Activated T-helper 1 cell treated with anti-CD3 and anti-CD28 coated beads, Interleukin-12 subunit alpha, Interleukin-12 subunit beta, Interleukin-2, Interleukin-4 antibody, amounts not matched to agents 30 ng/mL and 10 ng/mL and 1 ng/mL, durations not matched to agents 14 hours and 24 hours and 36 hours (primary cell): ENCODE measurements around the gene EDAR. TPM values are rescaled to one million over a fixed set of nuclear protein-coding genes. Genes with fewer than 3 reads are reported as not detected.

Source experiments
- DNase-seq: peaks from one replicate; pipeline ENCODE4 v3.0.0; 2021; ENCODE audit warnings: low spot score
- H3K27ac Mint-ChIP-seq: one replicate; pipeline ENCODE4 v1.8.0; 2021; ENCODE audit warnings: mild to moderate bottlenecking, mixed read lengths
- H3K27me3 Mint-ChIP-seq: one replicate; pipeline ENCODE4 v1.8.0; 2022; ENCODE audit warnings: mild to moderate bottlenecking, moderate library complexity, mixed read lengths; ENCODE audit not compliant: insufficient read depth
- H3K36me3 Mint-ChIP-seq: one replicate; pipeline ENCODE4 v1.8.0; 2021; ENCODE audit warnings: low read depth, mixed read lengths
- H3K4me1 Mint-ChIP-seq: one replicate; pipeline ENCODE4 v1.8.0; 2021; ENCODE audit warnings: low read depth, mixed read lengths
- H3K4me3 Mint-ChIP-seq: one replicate; pipeline ENCODE4 v1.8.0; 2021; ENCODE audit warnings: mild to moderate bottlenecking, moderate library complexity, mixed read lengths
- H3K9me3 Mint-ChIP-seq: one replicate; pipeline ENCODE4 v1.8.0; 2021; ENCODE audit warnings: mixed read lengths
- intact Hi-C: fragments of 100-400 bp; cut with micrococcal nuclease; formaldehyde crosslinking; loops from one replicate; pipeline ENCODE4 v1.15.1; 2024
- total RNA-seq: library from RNA; stranded (reverse); gene quantifications from 2 replicates; pipeline ENCODE4 v1.2.3, GENCODE V29; 2022

Gene EDAR
- total RNA-seq, 1 donor from 2014 or later = 2.3 TPM

DNA sequence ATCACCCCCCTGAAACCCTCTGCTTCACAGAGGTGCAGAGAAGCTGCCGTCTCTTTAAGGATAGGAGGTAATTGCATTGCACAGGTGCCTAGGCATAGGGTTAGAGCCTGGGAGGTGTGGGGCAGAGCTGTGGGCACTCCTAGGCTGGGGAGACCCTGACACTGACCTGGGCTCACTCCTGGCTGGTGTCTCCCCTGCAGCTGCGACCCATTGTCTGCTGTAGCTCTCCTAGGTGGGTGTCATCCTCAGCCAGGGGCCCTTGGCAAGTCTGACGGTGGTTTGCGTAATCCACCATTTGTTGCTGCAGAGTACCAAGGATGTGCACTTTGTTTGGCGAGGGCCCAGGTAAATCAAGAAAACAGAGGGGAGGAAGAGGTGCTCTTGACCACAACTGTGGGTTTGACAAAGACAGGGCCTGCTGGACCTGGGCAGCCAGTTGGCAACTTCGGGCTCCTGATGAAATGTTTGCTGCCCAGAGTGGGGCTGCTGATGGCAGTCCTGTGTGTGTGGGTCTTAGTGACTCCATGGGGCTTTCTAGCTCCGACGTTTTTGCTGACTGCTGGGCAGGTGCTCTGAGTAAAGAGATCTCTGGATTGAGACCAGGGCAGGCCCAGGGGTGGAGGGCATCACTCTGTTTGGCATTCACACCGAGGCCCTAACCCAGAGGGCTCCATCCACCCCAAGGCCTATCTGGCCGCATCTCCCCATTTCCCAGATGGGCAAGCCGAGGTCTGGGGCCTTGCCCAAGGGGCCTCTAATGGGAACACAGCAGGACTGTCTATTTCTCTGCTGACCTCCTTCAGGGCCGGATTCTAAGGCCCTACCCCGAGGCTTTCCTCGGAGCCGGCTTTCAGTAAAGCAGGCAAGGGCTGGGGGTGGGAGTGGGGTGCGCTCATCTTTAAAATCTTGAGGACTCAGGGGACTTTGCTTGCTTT lies 67.7 kb downstream of the EDAR start:
- no peaks in the 10 kb centered on the region for H3K36me3 Mint-ChIP-seq
- DNase-seq = no peak
- H3K9me3 Mint-ChIP-seq = no peaks in the 10 kb centered on the region
- H3K4me3 Mint-ChIP-seq = no peak overlapping the region
- intact Hi-C loops = no loop called here
- no peaks in the 10 kb centered on the region for H3K4me1 Mint-ChIP-seq
- no peak overlapping the region for H3K27ac Mint-ChIP-seq
- no peaks in the 10 kb centered on the region for H3K27me3 Mint-ChIP-seq

DNA sequence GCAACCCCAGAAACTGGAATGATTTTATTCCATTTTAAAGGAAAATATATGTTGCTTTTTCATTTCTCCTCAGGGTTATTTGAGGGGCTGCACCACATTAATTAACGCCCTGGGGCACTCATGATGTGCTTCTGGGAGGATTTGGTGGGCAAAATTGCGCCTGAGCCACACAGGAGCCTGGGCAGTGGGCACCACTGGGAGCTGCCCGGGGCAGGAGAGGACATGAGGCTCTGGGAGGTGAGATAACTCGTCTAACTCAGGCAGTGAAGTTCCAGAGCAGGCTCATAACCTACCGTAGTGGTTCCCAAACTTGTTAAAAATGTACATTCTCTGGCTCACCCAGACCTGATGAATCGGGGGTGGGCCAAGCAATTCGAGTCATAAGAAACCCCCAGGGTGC lies 68.3 kb downstream of the EDAR start:
- Mint-ChIP-seq H3K4me3 (no peak overlapping the region), H3K36me3 (no peaks in the 10 kb centered on the region), H3K4me1 (no peaks in the 10 kb centered on the region), H3K27ac (no peak overlapping the region), H3K9me3 (no peaks in the 10 kb centered on the region), H3K27me3 (no peaks in the 10 kb centered on the region)
- no peak for DNase-seq
- intact Hi-C loops = no loop called here

DNA sequence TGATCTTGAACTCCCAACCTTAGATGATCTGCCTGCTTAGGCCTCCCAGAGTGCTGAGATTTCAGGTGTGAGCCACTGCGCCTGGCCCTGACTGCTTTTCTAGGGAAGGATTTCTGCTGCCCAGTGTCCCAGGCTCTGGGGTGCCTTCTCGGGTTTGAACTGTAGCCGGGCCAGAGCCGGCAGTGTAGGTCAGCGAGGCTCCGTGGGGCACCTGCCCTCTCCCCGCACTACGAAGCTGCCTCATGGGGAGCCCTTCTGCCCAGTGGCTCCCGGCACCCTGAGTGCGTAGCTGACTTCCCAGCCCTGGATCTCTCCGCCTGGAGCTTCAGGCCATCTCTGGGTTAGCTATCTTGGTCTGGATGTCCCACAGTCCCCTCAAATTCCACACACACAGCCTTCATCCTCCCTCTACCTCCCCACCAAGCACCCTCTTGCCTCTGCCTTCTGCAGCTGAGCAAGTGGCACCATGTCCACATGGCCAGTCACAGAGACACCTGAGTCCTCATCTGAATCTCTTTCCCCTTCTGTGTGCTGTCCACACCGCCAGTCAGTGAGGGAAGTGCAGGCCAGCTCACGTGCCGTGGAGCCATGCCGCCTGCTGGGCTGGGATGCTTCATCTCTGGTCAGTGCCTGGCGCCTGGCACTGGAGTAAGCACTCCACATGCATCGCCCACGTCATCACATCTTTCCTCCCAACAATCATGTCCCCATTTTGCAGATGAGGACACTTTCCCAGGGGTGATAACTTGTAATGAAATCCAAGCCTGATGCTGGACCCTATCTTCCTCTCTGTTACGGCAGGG lies 69.2 kb downstream of the EDAR start:
- Mint-ChIP-seq H3K27me3 (no peaks in the 10 kb centered on the region), H3K4me1 (no peaks in the 10 kb centered on the region), H3K27ac (no peak overlapping the region), H3K36me3 (no peaks in the 10 kb centered on the region), H3K9me3 (no peaks in the 10 kb centered on the region), H3K4me3 (no peak overlapping the region)
- DNase-seq = no peak
- intact Hi-C loops = no loop called here

DNA sequence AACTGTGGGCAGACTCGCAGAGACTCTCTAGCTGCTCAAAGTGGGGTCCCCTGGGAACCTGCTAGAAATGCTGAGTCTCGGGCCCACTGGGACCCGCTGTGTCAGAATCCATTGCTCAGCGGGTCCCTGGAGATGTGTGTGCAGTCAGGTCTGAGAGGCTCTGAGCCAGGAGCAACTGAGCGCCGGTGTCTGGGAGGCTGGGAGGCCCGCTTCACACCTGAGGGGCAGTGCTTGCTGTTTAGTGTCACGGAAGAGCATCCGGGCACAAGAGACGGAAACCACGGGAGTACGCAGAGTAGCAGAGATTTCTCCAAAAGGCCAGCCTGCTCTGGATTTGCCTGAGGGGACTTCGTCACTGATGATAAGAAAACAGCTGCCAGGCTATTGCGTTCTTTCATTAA lies 70.1 kb downstream of the EDAR start:
- DNase-seq = no peak

DNA sequence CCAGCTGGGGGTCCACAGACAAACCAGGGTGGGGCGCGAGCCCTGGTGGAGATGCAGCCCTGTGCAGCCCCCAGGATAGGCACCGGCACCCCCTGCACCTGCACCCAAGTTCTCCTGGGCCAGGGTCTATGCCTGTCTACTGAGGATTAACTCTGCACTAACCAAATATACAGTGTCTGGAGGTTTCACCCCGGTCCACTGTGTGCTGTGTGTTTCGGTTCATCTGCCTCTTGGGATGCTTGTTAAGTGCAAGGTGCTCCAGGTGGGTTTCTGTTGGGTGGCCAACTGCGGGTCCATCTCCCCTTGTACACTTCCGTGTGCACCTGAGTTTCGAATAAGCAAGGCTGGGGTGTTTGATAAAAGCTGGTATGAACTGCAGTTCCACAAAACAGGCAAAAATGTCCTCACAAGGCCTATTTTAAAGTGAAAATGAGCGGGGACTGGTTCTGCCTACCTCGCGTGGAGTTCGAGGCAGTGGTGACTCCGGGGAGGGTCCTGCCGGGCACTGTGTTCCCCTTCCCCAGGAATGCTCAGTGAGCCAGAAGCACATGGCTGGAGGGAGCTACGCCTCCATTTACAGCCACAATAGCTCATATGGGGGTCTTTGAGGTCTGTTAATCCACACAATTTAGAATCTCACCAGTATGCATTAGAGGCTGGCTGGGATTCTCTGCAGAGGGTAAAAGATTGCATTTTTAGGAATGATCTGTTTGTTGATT lies 70.7 kb downstream of the EDAR start:
- Mint-ChIP-seq H3K9me3 (no peaks in the 10 kb centered on the region), H3K4me1 (no peaks in the 10 kb centered on the region), H3K36me3 (no peaks in the 10 kb centered on the region), H3K27ac (no peak overlapping the region), H3K4me3 (no peak overlapping the region), H3K27me3 (no peaks in the 10 kb centered on the region)
- intact Hi-C loops = no loop called here
- DNase-seq = no peak

More for the DNA sequence above, 70.1 kb downstream of the EDAR start:
- intact Hi-C loops = no loop called here
- Mint-ChIP-seq H3K9me3 (no peaks in the 10 kb centered on the region), H3K4me1 (no peaks in the 10 kb centered on the region), H3K4me3 (no peak overlapping the region), H3K36me3 (no peaks in the 10 kb centered on the region), H3K27me3 (no peaks in the 10 kb centered on the region), H3K27ac (no peak overlapping the region)

DNA sequence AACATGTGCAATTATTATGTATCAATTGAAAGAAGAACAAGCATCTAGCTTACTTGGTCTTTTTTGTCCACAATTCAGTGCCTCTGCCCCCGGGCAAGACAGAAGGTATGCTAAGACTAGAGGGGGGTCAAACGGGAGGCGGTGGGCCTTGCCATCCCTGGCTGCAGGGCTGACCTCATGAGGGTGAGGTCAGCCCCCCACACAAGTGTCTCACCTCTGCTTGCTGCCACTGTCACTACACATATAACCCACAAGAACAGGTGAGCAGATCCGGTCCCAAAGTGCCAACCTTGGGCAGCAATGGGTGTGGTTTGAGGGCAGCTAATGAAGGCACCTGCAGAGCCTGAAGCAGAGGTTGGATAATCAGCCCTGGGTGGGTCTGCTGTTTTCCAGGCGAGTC lies 71.5 kb downstream of the EDAR start:
- intact Hi-C loops = no loop called here
- Mint-ChIP-seq H3K4me1 (no peaks in the 10 kb centered on the region), H3K4me3 (no peak overlapping the region), H3K27me3 (no peaks in the 10 kb centered on the region), H3K9me3 (no peaks in the 10 kb centered on the region), H3K27ac (no peak overlapping the region), H3K36me3 (no peaks in the 10 kb centered on the region)
- DNase-seq = no peak

DNA sequence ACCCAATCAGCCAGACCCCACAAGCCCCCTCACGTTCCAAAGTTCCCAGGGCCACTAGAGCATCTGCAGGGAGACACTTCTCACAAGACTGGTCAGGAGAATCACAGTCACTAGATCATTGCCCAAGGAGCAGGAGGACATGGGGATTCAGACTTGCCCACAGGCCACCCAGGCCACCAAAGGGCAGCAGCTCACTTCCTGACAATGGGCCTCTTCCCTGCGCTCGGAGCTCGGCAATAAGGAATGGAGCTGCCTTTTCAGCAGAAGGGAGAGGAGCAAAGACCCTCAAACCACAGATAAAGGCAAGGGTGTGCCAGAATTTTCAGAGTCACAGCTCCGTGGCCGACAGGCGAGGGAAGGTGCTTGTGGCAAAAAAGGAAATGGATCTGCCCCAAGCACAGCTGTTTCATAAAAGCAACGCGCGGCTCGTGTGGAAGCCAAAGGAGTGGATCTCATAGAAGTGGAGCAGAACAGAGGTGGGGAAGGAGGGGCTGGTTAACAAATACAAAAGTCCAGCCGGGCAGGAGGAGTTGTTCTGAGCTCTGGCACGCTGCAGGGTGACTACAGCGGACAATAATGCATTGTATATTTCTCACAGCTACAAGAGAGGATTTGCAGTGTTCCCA lies 72.1 kb downstream of the EDAR start:
- DNase-seq = no peak
- Mint-ChIP-seq H3K27ac (no peak overlapping the region), H3K9me3 (no peaks in the 10 kb centered on the region), H3K4me3 (no peak overlapping the region), H3K27me3 (no peaks in the 10 kb centered on the region), H3K4me1 (no peaks in the 10 kb centered on the region), H3K36me3 (no peaks in the 10 kb centered on the region)
- intact Hi-C loops = no loop called here

DNA sequence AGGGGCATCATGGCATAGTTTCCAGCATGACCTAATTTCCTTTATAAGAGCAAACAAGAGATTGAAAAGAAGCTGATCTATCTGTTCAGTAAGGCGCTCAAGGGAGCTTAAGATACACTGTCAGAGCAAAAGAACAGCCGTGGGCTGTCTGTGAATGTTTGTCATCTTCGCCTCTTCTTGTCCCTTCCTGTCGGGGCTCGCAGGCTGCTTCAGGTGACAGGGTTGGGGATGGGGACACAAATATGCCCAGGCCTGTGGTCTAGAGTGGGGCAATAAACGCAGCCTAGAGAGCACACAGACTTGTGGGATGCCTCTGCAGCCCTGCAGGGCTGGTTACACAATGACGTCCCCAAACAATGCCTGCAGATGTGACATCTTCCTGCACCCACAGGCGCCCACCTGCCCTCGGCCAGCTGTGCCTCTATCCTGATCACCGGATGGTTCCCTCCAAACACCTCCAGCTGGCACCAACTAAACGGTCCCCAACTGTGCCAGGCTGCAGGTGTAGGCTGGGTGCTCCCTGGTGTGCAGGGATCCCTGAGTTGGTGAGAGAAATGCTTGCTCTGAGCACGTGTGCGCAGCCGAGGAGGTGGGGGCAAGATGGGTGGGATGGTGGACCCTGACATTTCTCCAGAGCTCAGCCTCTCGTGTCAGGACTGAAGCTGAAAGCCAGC lies 72.8 kb downstream of the EDAR start:
- H3K4me3 Mint-ChIP-seq = no peak overlapping the region
- no peak for DNase-seq
- H3K36me3 Mint-ChIP-seq = no peaks in the 10 kb centered on the region
- intact Hi-C loops = no loop called here
- H3K27ac Mint-ChIP-seq = no peak overlapping the region
- no peaks in the 10 kb centered on the region for H3K27me3 Mint-ChIP-seq
- no peaks in the 10 kb centered on the region for H3K9me3 Mint-ChIP-seq
- no peaks in the 10 kb centered on the region for H3K4me1 Mint-ChIP-seq

DNA sequence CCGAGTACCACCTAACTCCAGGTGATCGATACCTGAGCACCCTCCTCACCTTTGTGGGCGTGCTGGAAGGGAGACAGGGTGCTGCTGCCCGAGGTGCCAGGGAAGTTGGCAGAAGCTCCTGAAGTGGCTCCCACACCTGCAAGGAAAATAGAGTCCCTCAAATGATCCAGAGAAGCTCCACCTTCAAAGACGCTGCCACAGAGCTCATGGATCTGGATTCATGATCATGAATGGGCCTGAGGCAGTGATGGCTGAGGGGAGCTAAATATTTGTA lies 76.5 kb downstream of the EDAR start:
- intact Hi-C loops = no loop called here
- no peaks in the 10 kb centered on the region for H3K4me1 Mint-ChIP-seq
- H3K27ac Mint-ChIP-seq = no peak overlapping the region
- no peaks in the 10 kb centered on the region for H3K9me3 Mint-ChIP-seq
- no peak overlapping the region for H3K4me3 Mint-ChIP-seq
- DNase-seq = no peak
- H3K27me3 Mint-ChIP-seq = no peaks in the 10 kb centered on the region
- H3K36me3 Mint-ChIP-seq = no peaks in the 10 kb centered on the region

DNA sequence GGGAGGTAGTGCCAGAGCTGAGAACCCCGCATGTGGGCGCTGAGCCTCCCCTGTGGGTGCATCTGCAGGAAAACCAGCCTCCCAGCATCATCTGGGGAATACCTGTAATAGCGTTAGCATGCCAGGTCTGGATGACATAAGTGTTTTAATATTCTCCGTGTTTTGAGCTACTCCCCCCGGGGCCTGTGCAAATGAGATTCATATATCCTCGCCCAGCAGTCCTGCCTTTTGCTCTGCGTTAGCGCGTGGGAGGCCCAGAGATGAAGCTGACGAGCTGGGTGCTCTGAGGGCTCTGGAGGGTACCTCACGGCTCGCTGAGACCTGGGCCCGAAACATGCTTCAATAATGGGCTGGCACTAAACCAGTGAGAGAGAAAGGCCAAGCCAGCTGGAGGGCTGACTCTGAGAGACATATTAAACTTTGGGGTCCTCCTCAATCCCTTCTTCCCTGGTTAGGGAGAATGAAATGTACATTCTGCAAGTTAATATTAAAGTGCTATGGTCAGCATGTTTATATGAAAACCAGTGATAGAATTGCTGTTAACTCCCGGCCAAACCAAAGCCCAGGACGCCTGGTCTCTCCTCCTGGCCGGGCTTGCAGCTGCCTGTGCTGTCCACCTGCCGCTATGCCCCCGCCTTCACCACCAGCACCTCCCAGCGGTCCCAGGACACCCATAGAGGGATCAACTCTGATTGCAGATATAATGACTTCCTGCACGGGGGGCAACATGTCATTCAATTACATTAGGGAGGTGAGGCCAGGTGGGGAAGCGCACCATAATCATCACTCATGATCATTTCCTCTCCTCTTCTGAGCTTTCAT lies 77.0 kb downstream of the EDAR start:
- Mint-ChIP-seq H3K4me3 (no peak overlapping the region), H3K27me3 (no peaks in the 10 kb centered on the region), H3K36me3 (no peaks in the 10 kb centered on the region), H3K27ac (no peak overlapping the region), H3K4me1 (no peaks in the 10 kb centered on the region), H3K9me3 (no peaks in the 10 kb centered on the region)
- no peak for DNase-seq
- intact Hi-C loops = no loop called here

DNA sequence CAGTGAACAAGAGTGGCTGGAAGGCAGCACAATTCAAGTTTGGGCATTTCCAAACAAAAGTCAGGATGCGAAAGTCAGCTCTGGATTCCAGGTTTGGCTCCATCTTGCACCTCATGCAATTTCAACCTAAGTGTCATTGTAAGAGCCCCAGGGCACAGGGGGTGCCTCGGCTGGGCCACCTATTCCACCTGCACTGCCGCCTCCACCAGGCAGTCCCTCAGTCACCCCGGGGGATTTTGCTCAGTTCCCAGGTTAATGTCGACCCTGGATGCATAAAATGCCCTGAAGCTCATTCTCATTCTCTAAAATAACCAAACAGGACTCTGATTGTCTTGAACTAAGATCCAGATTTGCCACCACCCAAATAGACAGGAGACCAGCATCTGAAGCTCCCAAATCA lies 77.6 kb downstream of the EDAR start:
- H3K36me3 Mint-ChIP-seq = no peaks in the 10 kb centered on the region
- no peak for DNase-seq
- no peaks in the 10 kb centered on the region for H3K4me1 Mint-ChIP-seq
- H3K9me3 Mint-ChIP-seq = no peaks in the 10 kb centered on the region
- H3K27me3 Mint-ChIP-seq = no peaks in the 10 kb centered on the region
- intact Hi-C loops = no loop called here
- H3K4me3 Mint-ChIP-seq = no peak overlapping the region
- H3K27ac Mint-ChIP-seq = no peak overlapping the region
